ENCODE results near the gene ZNF316.

Gene ZNF316

DNA sequence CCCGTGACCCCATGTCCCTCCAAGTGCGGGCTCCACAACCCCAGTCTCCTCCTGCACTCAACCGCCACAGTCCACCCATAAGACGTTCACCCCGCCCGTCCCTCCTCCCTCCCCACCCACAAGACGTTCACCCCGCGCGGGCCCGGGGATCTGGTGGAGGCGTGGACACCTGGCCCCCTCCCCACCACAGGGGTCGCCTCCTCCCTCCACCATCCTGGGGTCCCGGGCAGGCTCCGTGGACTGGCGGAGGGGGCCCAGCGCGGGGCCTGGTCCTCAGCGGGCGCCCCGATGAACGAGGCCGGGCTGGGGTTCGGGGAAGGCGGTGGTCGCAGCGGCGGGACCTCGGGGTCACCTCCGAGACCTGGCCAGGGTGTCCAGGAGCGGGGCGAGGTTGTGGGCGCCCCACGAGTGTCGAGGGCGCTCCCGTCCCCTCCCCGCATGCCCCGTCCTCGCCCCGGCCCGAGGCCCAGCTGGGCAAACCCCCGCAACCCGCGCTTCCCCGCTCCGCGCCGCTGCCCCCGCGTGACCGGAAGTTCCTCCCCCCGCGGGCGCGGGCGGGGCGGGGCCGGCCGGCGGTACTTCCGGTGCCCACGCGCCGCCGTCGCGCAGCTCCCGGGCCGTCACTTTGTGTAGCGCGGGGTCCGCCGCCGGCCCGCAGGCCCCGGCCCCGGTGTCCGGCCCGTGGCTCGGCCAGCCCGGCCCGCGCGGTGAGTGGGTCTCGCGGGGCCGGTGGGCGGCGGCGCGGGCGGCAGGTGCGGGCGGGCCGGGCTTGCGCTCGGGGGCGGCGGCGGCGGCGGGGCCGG lies at the start of gene ZNF316:
ZNF316 (plus strand) TSS at position 578 of the 803 bp plus-strand sequence. CDS start 5,092 bp downstream, outside the sequence.
- DNase-seq = no peak

- DNase-seq = no peak
These were observed 48.6 kb upstream of the ZNF316 start for GRCh38 chr7:6588566-6588965.

DNA sequence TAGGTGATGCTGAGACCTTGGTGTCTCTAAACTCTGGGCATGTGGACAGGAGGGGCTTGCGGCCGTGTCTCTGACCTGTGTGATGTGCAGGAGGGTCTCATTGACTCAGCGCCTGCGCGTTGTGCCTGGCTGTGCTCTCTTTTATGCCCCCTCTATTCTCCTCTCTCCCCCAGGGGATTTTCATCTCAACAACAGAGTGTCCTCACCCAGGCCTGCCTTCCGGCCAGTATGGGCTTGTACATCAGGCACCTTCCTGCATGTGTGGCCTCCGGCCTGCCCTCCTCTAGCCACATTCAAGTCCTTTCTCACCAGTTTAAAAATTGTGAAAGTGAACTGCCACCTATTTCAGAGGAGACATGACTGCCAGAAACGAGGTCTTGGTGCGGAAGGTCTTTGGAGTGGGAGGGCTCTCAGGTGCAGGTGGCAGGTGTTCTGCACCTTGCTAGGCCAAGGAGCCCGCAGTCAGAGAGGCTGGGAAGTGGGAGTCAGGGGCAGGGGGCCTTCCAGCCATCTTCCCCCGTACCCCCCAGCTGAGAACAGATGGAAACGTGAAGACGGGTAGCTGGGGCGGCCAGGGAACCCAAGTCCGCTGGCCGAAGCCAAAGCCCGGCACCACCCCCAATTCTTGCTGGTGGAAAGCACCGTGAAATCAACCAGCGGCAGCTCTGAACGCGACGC lies 47.8 kb upstream of the ZNF316 start:
- DNase-seq = no peak

- no peak for DNase-seq
These were observed 47.1 kb upstream of the ZNF316 start, which contains the start of gene INTS15 for GRCh38 chr7:6589829-6590644. INTS15 (plus strand) TSS chr7:6590021; CDS start chr7:6590284, 263 bp downstream.

DNA sequence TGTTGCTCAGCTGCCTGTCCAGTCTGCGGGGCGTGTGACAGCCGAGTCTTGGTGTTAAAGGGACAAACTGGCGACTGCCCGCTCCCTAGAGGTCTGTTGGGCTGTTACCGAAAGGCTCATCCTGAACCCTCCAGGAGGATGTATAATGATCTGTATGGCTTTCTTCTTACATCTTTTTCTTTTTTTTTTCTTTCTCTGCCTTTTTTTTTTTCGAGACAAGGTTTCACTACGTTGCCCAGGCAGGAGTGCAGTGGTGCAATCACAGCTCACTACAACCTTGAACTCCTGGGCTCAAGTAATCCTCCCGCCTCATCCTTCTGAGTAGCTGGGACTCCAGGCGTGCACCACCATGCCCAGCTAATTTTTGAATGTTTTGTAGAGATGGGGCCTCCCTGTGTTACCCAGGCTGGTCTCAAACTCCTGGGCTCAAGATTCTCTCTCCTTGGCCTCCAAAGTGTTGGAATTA lies 46.4 kb upstream of the ZNF316 start:
- no peak for DNase-seq

DNA sequence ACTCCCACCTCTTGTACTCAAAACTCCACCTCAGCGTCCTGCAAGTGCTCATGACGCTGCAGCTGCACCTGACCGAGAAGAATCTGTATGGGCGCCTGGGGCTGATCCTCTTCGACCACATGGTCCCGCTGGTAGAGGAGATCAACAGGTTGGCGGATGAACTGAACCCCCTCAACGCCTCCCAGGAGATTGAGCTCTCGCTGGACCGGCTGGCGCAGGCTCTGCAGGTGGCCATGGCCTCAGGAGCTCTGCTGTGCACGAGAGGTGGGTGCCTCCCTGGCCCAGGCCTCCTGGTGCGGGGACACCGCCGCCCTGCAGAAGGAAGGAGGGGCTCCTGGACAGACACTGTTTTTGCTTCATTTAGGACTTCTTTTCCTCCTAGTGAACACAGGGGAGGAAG lies 37.0 kb upstream of the ZNF316 start:
- DNase-seq = no peak

GRCh38 chr7:6604458-6604857 lies 32.7 kb upstream of the ZNF316 start:
- no peak for DNase-seq

DNA sequence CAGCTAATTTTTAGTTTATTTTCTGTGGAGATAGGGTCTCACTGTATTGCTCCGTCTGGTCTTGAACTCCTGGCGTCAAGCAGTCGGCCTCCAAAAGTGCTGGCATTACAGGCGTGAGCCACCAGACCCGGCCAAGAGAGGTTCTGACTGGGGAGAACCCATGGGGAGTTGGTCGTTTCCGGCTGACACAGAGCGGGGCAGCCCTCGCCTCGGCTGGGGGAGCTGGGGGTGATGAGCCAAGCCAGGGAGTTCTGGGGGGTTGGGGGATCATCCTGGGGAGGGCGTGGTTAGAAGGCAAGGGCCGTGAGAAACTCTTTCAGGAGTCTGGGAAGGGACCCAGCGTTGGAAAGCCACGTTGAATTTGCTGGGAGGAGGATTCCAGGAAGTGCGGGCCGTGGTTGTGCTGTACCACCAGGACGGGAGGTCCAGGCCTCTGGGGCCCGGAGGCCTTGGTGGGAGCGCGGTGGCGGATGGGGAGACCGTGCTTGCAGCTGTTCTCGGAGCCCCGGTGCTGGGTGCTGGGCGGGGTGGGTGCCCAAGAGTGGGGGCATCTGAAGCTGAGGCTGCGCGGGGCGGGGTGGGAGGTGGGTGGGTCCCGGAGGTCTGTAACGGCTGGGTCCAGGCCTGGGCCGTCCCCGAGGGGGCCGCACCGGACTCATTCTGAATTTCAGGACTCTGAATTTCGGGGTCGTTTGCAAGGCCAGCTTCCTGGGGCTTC lies 30.1 kb upstream of the ZNF316 start:
- DNase-seq = no peak

DNA sequence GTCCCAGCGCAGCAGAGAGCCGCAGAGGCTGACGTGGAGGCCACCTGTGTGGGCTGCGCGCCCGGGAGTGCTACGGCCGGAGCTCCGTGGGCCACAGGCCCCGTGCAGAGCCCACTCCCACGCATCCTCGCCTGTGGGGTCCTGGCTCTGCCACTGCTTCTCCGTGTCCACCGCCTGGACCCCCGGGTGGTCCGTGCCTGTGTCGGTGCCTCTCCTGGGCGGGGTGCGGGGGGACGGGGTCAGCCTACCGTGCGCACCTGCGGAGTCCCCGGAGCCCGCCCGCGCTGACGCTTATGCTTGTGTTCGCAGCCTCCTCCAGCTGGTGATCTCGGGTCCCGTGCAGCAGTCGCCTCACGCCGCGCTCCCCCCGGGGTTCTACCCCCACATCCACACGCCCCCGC lies 29.5 kb upstream of the ZNF316 start:
- DNase-seq = no peak

DNA sequence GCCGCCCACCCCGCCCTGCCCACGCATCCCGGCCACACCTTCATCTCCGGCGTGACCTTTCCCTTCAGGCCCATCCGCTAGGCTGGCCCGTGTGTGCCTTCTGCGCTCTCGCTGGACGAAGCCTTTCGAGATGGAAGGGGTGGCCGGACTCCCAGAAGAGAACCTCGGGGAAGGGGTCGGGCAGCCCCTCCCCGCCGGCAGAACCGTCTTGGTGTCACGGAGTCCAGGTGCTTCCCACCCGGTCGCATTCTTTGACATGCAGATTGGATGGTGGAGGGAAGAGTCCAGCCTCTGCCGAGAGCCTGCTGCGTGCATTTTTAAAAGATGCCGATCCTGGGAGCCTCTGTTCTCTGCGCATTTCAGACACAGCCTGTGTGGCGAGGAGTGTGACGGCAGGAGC lies 29.0 kb upstream of the ZNF316 start:
- DNase-seq = no peak

DNA sequence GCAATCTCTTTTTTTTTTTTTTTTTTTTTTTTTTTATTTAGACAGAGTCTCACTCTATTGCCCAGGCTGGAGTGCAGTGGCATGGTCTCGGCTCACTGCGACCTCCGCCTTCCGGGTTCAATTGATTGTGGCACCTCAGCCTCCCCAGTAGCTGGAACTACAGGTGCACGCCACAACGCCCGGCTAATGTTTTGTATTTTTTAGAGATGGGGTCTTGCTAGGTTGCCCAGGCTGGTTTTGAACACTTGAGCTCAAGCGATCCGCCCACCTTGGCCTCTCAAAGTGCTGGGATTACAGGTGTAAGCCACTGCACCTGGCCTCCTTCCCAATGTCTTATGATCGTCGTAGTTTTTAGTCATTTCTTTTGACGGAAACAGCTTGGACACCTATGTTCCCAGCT lies 28.3 kb upstream of the ZNF316 start:
- DNase-seq = no peak

DNA sequence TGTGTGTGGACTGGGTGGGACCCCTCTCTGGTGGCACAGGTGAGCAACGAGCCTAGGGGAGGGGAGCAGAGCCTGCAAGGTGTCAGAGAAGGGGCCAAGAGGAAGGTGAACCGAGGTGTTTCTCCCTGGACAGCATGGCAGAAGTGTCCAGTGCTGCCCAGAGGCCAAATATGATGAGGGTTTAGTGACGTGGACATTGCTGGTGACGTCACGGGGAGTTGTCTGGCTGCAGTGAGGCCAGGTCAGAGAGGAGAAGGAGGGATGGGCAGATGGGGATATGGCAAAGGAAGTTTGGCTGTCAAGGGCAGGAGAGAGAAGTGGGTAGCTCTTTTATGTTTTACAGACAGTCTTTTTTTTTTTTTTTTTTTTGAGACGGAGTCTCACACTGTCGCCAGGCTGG lies 24.3 kb upstream of the ZNF316 start:
- DNase-seq = no peak

DNA sequence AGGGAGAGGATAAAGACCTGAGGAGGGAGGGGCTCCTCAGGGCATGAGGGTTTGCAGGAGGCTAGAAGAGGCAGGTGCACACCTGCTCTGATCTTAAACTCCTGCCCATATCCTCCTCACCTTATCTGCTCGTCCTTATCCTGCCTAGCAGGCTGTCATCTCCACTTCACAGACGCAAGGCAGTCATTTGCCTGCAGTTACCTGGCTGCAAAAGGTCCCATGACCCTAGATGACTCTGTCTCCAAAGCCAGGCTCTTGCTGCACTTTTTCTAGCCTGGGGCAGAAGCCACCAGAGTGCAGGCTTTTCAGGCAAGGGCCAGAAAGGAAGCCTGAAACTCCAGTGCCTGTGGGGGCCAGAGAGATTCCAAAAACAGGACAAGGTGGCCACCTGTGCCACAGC lies 23.4 kb upstream of the ZNF316 start:
- no peak for DNase-seq

DNA sequence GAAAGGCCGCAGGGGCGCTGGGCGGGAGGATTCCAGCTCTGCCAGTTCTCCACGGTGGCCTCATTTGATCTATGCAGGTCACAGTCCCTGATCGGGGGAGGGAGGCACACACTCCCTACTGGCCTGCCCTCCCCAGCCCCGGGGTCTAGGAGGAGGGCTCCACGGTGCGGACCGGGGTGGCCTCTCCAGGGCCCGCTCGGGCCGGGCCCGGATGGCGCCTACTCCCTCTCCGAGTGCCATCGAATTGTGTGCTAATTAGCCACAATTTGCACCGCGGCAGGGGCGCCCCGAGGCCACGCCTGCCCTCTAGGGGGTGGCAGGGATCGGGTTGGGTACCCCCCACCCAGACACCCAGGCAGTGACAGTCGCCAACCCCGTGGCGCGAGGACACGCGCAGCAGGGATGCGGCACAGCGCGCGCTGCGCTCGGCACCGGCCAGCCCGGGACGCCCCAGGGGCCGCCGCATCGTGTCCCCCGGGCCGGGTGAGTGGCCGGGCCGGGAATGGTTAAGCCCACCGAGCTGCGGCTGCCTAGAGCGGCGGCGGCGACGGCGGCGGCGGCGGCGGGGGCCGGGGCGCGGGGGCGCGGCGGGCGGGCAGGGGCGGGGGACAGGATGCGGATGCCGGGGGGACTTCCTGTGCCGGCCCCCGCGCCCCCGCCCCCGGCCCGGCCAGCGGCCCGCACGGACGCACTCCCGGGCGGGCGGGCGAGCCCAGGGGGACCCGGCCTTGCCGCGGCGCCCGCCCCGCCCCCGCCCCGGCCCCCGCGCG lies 22.0 kb upstream of the ZNF316 start, which contains the start of gene ZNF853:
ZNF853 (plus strand) TSS at position 658 of the 770 bp plus-strand sequence. CDS start 565 bp downstream, outside the sequence.
- DNase-seq = no peak

- DNase-seq = no peak
These were observed 21.2 kb upstream of the ZNF316 start for GRCh38 chr7:6615723-6616555.

GRCh38 chr7:6616854-6617643 lies 20.1 kb upstream of the ZNF316 start:
- no peak for DNase-seq

- DNase-seq = no peak
These were observed 18.5 kb upstream of the ZNF316 start for GRCh38 chr7:6618621-6619020.

DNA sequence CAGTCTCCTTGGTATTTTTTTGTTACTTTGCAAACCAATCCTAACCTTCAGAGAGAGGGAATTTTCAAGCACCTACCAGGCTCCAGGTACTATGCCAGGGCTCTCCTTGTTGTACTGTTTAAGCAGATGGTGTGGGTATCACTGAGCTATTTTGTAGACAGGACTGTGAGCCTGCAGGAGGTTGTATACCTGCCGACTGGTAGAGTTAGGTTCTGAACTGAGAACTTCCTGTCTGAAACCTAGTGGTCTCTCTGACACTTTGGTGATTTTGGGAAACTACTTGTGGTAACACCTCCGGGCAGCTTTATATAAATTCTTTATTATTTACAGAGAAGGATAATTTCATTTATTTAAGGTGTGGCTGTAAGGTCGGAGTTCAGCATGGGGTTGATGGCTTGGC lies 17.2 kb upstream of the ZNF316 start:
- no peak for DNase-seq

- DNase-seq = no peak
These were observed 15.7 kb upstream of the ZNF316 start for GRCh38 chr7:6621195-6622133.

Data from NCI-H524 treated with DMSO at 0.1 percent for 48 hours (cell line).